ENCODE results near the gene ESAM.

The ESAM gene

DNA sequence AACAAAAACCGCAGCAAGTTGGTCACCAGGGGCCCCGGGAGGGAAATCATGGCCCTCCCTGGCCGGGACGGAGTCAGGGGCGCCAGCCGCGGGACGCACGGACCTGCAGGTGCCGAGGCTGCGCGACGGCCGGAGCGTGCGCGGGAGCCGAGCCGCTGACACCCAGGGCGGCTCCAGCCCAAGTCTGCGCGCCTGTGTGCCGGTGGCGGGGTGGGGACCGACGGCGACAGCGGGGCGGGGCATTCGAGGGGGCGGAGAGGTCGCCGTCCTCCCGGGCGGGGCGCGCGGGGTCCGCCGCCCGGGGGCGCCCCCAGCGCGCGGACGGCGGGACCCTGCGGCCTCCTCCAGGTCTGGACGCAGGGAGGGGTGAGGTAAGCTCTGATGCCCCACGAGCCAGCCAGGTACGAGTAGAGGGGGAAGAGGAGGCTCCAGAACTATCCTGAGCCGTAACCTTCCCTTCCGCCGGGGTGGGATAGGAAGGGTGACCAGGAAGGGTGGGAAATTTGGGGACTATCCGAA lies at the start of gene ESAM:
ESAM (minus strand) TSS at position 186 of the 519 bp plus-strand sequence; CDS start at position 50, 136 bp downstream.
- DNase-seq (ENCODE audit: low read depth), result no peak

GRCh38 chr11:124811399-124812125 lies 49.5 kb upstream of the ESAM start:
- no peak for DNase-seq (ENCODE audit: low read depth)

DNA sequence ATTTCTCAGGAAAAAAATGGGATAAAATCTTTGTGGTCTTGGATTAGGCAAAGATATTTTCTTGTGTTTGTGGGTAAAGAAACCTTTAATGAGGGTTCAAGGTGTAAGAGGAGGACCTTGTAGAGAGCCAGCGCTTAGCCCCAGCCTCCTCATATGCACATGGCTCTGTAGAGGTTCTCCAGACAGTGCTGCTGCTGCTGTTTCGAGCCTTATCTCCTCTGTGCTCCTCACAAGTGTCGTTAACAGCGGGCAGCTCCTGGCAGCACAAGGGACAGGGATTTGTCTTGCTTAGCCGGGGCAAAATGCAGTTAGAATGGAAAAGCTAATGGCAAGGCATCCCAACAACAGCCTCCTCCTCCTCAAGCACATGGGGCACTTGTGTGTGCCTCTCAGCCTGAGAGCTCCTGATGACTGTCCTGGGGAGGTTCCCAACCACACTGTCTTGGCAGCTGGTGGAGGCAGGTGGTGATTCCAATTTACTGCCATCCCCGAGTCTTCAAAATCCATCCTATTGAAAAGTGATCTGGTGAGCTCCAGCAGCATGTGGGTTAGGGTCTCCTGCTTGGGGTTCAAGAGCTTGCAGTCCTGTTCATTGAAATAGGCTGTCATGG lies 45.7 kb upstream of the ESAM start:
- DNase-seq (ENCODE audit: low read depth), result no peak

GRCh38 chr11:124807201-124807600 lies 45.1 kb upstream of the ESAM start:
- no peak for DNase-seq (ENCODE audit: low read depth)

- no peak for DNase-seq (ENCODE audit: low read depth)
Observed at GRCh38 chr11:124804884-124805283, 42.8 kb upstream of the ESAM start.

DNA sequence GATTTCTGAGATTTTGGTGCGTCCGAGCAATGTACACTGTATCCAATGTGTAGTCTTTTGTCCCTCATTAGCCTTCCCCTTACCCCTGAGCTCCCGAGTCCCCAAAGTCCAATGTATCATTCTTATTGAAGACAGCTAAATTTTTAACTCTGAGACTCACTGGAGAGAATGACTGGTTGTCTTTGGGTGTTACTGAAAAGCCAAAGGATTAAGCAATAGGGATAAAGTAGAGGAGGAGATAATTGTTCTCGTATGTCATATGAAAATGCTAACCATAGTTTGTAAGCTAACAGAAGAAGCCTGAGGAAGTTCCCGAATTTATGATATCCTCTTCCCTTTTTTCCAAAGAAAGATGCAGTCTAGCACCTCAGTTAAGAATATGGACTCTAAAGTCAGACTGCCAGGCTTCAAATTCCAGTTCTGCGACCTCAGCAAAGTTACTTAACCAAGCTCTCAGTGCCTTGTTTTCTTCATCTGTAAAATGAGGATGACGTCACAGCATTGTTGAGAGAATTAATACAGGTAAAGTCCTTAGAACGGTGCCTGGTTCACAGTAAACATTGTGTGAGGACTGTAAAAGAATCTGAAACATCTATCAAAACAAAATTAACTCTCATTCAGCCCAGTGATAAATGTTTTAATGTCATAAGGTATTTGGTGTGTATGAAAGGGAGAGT lies 39.7 kb upstream of the ESAM start:
- DNase-seq (ENCODE audit: low read depth), result peak; percentile 41

GRCh38 chr11:124801014-124801413 lies 38.9 kb upstream of the ESAM start:
- DNase-seq (ENCODE audit: low read depth), result peak; percentile 66

DNA sequence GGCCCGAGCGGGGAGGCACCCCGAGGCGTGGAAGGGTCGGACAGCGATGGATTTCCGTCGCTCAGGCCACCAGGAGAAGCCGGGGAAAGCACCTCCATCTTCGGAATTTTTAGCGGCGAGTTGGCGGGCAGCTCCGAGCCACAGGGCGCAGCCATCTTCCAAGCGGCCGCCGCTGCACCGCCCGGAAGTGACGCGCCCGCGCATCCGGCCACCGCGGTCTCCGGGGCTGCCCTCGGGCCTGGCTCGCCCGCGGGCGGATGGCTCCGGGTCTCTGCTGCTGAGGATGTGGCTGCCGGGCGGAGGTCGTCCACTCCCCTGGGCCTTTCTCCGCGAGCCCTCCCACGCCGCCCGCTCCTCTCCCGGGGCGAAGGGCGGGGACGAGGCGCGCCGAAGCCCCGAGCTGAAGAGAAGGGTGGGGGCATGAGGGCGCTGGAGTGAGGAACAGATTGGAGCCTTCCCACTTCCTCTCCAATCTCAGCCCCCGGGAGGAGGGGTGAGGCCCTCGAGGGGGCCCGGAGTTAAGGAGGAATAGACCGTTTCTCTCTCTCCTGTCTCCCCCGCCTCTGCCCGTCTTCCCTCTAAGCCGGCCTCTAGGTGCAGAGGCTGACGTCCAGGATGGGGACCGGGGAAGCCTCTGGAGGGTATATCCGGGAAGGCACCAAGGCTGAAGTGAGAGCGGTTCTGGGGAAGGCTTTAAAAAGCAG lies 38.3 kb upstream of the ESAM start, which contains the start of gene MSANTD2:
MSANTD2 (minus strand) TSS at position 181 of the 704 bp plus-strand sequence; CDS start at position 155, 26 bp downstream.
- DNase-seq (ENCODE audit: low read depth), result peak; percentile 78

DNA sequence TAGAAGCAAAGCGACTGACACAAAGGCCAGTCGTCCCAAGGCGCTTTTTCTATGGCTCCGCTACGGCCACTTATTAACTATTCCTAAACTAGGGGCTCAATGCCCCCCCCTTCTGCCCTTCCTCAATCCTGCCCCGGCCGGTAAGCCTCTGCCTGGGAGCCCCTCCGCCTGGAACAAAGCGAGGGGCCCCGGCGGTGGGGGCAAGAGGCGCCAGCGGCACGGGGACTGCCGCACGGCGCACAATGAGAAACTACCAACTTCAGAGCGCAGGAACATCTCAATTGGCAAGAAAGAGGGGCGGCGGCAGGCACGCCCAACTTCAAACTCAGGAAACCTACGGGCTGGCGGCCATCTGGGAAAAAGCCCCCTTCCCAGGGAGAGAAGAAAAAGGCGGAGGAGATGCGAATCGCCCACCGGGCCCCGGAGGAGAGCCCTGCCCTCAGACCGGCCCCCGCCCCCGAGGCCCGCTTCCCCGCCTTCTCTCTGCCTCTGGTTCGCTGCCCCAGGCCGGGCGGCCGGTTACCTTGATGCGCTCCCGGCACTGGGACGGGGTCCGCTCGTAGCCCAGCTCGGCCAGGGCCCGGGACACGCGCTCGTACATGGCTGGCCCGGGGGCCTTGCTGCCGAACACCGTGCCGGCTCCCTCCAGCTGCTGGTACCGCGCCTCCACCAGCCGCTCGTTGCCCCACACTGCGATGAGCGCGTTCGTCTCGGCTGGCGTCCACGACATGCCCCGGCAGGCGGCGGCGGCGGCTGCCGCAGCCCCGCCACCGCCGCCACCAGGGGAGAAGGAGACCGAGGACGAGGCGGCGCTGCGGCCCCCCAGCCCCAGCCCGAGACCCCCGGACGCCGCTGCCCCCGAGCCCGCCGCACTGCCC lies 37.5 kb upstream of the ESAM start:
- peak; percentile 32 for DNase-seq (ENCODE audit: low read depth)

DNA sequence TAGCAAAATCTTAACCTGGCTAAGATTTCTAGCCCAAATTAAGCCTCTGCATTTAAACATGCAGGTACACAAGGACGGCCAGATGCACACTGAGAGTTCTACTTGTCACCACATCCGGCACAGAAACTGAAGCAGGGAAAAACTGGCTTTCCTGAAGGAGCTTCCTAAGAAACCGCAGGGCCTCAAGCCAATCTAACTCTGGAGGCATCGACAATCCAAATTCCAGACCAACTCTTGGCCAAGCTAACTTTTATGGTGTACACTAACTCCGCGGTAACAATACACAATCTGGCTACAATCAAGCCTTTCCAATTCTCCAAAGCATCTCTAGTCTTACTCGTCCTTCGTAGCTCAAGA lies 36.9 kb upstream of the ESAM start:
- peak; percentile 50 for DNase-seq (ENCODE audit: low read depth)

DNA sequence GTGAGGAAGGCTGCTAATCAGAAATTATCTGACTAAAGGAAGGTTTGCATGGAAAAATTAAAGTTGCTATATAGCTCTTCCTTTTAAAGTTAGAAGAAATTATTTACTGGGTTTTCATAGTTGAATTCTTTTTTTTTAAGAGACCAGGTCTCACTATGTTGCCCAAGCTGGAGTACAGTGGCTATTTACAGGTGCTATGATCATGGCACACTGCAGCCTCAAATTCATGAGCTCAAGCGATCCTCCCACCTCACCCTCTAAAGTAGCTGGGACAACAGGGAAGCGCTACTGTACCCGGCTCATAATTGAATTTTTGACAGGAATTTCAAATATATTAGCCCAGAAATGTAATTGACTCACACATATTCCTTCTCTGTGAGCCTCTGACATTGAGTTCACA lies 34.2 kb upstream of the ESAM start:
- DNase-seq (ENCODE audit: low read depth), result no peak

- peak; percentile 54 for DNase-seq (ENCODE audit: low read depth)
Observed at GRCh38 chr11:124793466-124794278, 31.6 kb upstream of the ESAM start.

DNA sequence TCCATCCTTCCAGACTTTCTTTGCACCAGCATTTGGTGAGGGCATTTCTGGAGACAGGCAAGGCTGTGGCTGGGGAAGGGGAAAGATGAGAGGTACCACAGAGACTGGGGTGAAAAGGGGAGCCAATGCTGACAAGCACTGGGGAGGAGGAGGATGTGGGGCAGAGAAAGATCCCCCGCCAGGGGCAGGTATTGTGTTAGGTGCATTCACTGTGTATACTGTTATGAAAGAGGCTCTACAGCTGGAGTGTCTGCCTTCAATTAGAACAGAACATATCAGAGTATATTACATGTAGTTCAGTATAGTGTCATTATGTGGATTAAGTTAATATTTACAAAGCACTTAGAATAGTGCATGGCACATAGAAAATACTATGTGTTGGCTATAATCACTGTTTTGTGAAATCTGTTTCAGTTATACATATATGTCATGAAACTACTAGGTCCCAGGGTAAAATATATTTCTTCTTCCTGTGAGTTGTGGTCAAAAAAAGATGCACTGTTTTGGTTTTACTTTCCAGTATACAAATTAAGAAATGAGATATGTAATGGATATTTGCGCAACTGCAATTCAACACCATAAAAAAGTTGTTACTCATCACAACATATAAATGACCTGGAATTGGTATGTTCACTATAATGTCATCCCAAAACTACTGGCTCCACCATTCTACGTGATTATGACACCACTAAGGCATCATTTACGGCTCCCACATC lies 29.7 kb upstream of the ESAM start:
- DNase-seq (ENCODE audit: low read depth), result peak; percentile 47

- DNase-seq (ENCODE audit: low read depth), result peak; percentile 23
Observed at GRCh38 chr11:124788521-124788920, 26.4 kb upstream of the ESAM start.

GRCh38 chr11:124784051-124784450 lies 22.0 kb upstream of the ESAM start:
- DNase-seq (ENCODE audit: low read depth), result no peak

GRCh38 chr11:124783002-124783401 lies 20.9 kb upstream of the ESAM start:
- no peak for DNase-seq (ENCODE audit: low read depth)

DNA sequence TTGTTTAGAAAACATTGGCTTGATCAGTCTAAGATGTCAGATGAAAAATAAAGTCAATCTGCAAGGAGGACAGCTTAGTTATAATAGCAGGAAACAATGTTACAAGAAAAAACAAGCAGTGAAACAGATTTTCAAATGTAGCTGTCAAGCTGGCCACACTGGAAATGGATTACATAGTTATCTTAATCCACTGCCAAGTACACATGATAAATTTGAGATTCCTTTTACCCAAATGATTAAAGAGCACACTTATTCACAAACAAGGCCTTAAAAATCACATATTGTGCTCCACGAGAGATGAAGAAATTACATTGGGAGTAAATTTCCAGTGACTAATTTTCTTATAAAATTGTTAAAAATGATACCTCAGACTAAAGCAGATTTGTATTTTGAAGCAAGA lies 17.5 kb upstream of the ESAM start:
- peak; percentile 48 for DNase-seq (ENCODE audit: low read depth)

GRCh38 chr11:124778281-124778680 lies 16.2 kb upstream of the ESAM start:
- DNase-seq (ENCODE audit: low read depth), result no peak

DNA sequence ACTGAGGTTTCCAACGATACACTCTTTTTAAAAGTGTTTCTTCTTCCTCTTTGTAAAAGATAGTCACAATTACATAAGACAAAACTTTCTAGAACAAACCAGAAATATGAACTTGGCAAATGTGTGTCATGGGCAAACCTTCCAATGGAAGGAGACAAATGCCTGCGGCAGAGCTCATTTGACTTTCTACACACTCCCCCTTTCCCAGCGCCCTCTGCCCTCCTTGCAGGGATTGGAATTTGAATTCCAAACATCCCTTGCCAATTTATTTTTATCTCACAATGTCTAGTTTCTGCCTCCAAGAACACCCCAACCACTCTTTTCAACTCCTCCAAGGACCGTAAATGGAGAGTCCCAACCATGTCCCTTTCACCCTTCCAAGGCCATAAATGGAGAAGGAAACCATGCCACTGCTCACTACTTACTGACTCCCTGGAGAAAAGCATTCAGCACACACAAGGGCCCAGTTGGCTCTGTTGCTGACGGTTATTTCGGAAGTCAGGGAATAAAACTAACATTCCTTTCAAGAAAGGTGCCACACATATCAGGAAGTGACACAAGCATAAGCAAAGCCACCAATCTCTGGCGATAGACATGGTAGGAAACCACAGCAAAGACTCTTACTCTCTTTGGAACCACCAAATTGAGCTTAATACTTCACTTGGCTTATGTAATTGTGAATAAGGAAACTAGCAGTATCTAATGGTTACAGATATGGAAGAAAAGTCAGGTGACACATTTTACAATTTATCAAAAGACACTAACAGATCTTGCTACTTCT lies 15.0 kb upstream of the ESAM start:
- DNase-seq (ENCODE audit: low read depth), result no peak

Data from iris pigment epithelial cell (primary cell).